ENCODE data around the gene RBCK1. TPM values are rescaled to one million over a fixed set of nuclear protein-coding genes. Genes with fewer than 3 reads are reported as not detected.
"Not testable (repeated sequence)": the region's sequence is repeated elsewhere in the genome, so short reads cannot be mapped to it uniquely, and the experiment has no call there.

Gene RBCK1
- total RNA-seq, 1 donor from 2014 or later: 55.2 TPM

DNA sequence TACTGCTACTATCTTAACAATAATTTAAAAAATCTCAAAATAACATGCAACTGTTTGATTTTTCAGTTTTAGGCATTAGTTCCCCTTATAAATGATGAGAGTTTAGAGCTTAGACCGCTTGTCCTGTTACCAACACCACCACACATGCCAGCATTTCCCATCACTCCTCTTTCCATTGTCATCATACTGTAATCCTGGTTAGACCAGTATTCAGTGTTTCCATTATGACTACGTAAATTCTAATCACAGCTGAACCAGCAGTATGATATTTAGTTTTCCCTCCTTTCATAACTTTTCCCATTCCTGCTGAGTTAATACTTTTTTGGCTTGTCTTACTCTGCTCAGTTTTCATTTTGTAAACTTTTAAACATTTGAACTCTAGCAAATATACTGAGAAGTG, 66.5 kb downstream of the RBCK1 start:
- ATAC-seq: peak; percentile 32

DNA sequence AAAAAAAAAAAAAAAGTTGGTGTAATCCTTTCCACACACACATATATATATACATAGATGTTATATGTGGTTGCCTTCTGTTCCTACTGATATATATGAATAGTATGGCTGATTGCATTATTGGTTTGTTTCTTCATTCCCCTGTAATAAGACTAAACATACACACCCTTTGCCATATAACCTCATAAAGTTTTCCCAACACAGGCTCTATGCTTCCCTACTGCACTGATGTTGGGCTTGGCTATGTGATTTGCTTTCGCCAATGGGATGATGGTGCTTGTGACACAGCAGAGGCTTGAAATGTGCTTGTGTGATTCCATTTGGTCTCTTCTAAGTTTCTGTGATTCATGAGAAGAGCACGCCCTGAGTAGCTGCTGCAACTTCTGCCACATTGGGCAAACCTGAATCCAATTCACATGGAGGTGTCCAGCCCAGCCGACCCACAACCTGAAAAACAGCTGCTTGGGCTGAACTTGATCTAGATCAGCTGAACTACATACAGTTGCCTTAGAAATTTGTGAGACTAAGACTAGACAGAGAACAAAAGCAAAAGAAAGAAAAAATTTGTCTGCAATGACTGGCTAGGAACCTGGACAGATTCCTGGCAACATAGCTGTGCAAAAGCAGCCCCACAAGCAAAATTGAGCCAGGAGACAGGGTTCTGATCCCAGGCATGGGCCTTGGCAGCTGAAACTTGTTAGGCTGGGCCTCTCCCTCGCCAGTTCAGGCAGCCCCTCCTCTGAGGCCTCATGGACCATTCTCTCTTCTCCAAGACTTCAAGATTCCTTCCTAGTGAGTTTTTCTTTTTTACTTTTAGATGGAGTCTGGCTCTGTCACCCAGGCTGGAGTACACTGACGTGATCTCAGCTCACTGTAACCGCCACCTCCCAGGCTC, 67.6 kb downstream of the RBCK1 start:
- ATAC-seq: peak; percentile 56

DNA sequence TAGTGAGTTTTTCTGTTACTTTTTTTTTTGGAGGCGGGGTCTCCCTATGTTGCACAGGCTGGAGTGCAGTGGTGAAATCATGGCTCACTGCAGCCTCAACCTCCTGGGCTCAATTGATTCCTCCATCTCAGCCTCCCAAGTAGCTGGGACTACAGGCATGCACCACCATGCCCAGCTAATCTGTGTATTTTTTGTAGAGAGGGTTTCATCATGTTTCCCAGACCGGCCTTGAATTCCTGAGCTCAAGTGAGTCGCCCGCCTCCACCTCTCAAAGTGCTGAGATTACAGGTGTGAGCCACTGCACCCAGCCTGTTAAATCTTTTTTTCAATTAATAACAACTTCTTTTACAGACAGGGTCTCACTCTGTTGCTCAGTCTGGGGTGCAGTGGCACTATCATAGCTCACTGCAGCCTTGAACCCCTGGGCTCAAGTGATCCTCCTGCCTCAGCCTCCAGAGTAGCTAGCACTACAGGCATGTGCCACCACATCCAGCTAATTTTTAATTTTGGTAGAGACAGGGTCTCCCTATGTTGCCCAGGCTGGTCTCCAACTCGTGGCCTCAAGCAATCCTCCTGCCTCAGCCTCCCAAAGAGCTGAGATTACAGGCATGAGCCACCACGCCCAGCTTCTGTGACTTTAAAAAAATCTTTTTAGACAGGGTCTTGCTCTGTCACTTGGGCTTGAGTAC, 68.6 kb downstream of the RBCK1 start:
- not testable (repeated sequence) for ATAC-seq

DNA sequence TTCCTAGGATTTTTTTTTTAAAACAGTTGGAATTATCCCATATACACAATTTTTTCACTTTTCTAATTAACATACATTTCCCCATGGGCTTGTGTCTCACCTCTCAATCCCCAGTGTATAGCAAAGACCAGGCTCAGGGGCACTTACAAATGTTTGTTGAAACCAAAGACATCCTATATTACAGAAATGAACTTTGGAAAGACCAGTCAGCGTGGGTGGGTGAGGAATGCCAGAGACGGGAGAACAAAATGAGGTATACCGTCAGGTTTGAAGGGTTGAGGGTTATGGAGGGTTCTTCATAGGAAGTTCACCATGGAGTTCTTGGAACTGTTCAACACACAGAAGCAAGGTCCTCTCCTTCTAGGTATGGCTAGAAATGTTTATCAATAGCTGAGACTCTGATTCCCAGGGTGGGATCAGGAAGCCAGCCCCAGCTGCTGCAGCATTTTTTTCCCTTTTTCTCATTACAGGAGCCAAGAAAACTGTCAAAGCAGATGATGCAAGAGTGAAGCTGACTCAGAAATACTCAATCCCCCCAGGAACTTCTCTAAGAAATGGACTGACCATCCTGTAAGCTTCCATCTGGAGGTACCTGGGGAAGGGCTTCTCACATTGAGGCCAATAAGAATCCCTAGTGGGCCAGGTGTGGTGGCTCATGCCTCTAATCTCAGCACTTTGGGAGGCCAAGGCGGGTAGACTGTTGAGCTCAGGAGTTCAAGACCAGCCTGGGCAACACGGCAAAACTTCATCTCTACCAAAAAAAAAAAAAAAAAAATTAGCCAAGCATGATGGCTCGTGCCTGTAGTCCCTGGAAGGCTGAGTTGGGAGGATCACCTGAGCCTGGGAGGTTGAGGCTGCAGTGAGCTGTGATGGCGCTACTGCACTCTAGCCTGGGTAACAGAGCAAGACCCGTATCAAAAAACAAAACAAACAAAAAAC, 70.2 kb downstream of the RBCK1 start:
- no peak for ATAC-seq

DNA sequence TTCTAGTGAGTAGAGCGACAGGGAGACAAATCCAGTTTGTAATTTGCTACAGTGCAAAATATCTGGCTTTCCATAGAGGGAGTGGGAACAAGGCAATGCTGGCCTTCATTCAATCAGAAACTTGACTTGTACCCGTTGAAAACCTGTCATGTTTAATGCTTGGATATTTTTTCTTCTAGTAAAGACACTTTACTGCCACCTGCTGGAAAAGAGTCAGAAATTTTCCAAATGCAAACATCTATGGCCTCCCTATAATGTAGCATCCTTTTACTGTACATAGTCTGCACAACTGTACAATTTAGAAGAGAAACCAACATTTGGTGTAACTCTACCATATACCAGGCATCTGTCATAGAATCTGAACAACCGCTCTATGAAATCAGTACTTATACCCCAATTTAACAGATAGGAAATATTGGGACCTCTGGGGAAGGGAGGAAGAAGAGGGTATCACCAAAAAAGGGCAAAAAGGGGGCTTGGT, 70.9 kb downstream of the RBCK1 start:
- peak; percentile 46 for ATAC-seq

DNA sequence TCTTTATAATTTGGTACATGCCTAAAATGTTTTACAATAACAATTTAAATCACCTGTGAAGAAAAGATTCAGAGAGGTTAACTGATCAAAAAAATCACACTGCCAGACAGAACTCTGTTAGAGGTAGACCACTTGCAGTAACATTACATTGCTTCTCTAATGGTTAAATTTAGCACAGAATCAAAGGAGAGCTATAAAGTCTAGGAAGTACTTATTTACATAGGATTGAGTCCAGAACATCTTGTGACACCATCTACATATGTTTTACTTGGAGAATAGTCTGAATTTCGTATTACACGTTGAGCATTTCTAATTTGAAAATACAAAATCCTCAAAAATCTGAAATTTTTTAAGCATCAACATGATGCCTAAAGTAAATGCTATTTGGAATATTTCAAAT, 71.4 kb downstream of the RBCK1 start:
- no peak for ATAC-seq

DNA sequence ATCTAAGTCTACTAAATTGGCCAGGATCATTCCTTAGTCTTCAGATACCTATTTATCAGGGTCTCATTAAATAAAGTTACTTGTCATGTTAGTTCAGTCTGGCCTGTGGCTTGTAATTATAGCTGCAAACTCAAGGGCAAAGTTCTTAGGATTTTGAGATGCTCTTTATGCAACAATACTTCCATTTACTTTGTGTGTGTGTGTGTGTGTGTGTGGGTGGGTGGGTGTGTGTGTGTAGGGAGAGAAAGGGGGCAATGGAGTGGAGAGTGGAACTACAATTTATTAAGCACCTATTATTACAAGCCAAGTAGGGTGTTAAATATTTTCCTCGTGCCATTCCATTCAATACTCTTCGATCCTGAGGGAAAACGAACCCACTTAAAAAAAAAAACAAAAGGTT, 71.9 kb downstream of the RBCK1 start:
- ATAC-seq: no peak

DNA sequence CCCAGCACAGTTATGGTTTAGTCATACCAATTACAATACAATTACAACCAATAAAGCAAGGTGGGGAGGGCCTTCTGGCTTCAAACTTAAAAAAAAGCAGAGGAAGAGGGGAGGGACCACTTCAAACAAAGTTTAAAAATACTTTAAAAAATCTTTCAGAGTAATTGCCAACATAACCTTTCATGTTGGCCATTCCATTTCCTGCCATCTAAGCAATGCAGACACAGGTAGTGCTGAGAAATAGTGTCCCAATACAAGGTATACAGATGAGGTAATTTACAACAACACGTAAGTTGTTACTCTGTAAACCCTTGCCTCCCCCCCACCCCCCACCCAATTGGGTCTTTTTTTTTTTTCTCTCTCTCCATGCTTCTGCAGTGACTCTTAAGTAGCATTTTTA, 73.1 kb downstream of the RBCK1 start:
- ATAC-seq: no peak

Other genes starting within 250 kb of the RBCK1 start
- gene DEFB128, start 218.6 kb upstream of the RBCK1 start, total RNA-seq: not detected
- not detected for gene DEFB129, start 181.0 kb upstream of the RBCK1 start, total RNA-seq
- not detected for gene DEFB132, start 150.6 kb upstream of the RBCK1 start, total RNA-seq
- 2.0 TPM for gene C20orf96, start 117.5 kb upstream of the RBCK1 start, total RNA-seq
- gene ZCCHC3, start 110.7 kb upstream of the RBCK1 start, total RNA-seq: 6.2 TPM
- gene SOX12, start 82.7 kb upstream of the RBCK1 start, total RNA-seq: 4.5 TPM
- gene NRSN2, start 61.2 kb upstream of the RBCK1 start, total RNA-seq: 7.1 TPM
- gene TRIB3, start 27.5 kb upstream of the RBCK1 start, total RNA-seq: 58.0 TPM
- gene TBC1D20, start 54.2 kb downstream of the RBCK1 start, total RNA-seq: 18.8 TPM
- gene CSNK2A1, start 135.5 kb downstream of the RBCK1 start, total RNA-seq: 83.4 TPM
- not detected for gene TCF15, start 202.0 kb downstream of the RBCK1 start, total RNA-seq
- gene SRXN1, start 244.9 kb downstream of the RBCK1 start, total RNA-seq: 34.7 TPM

Measured in esophagus mucosa (tissue), 1 donor.